ENCODE data around the gene PCDH18.
"Not testable (repeated sequence)": the region's sequence is repeated elsewhere in the genome, so short reads cannot be mapped to it uniquely, and the experiment has no call there.

- TF ChIP-seq CTCF (IDR thresholded peaks at IDR 0.05 in 2 of 3, conservative IDR thresholded peaks at IDR 0.05 in 1 of 3; ENCODE audit: control insufficient read depth in 2 of 3, extremely low read depth in 1 of 3, insufficient read depth in 1 of 3, low read depth in 3 of 3, low read length in 3 of 3); HDAC6 (IDR thresholded peaks at IDR 0.05; ENCODE audit: unreplicated experiment); FOS (IDR thresholded peaks at IDR 0.05; ENCODE audit: borderline replicate concordance, extremely low read depth, insufficient read length); TCF3 (IDR thresholded peaks at IDR 0.05; ENCODE audit: borderline replicate concordance, insufficient read depth, low read depth, low read length): not testable (repeated sequence)
These were observed 52.6 kb downstream of the PCDH18 start for GRCh38 chr4:137479657-137480056.
